ENCODE measurements around the gene ACBD6.

- TF ChIP-seq, protein P1, sequence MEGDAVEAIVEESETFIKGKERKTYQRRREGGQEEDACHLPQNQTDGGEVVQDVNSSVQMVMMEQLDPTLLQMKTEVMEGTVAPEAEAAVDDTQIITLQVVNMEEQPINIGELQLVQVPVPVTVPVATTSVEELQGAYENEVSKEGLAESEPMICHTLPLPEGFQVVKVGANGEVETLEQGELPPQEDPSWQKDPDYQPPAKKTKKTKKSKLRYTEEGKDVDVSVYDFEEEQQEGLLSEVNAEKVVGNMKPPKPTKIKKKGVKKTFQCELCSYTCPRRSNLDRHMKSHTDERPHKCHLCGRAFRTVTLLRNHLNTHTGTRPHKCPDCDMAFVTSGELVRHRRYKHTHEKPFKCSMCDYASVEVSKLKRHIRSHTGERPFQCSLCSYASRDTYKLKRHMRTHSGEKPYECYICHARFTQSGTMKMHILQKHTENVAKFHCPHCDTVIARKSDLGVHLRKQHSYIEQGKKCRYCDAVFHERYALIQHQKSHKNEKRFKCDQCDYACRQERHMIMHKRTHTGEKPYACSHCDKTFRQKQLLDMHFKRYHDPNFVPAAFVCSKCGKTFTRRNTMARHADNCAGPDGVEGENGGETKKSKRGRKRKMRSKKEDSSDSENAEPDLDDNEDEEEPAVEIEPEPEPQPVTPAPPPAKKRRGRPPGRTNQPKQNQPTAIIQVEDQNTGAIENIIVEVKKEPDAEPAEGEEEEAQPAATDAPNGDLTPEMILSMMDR (IDR thresholded peaks at IDR 0.05) = no peak
- TF ChIP-seq EZH2 (IDR thresholded peaks at IDR 0.05; ENCODE audit: borderline replicate concordance, insufficient read depth, low read depth, low read length, poor library complexity, severe bottlenecking) = no peak
These were observed 244.1 kb downstream of the ACBD6 start for GRCh38 chr1:180258290-180258689.

Data from B cell (primary cell).